Measurements from ENCODE around the gene C17orf114.

Gene C17orf114

GRCh38 chr17:4833178-4833940, 31.2 kb upstream of the C17orf114 start, which contains the start of gene MINK1:
Gene MINK1 (plus strand): TSS chr17:4833340. CDS start chr17:4833584, 244 bp downstream.
- POLR2A ChIA-PET: interaction anchor here (0.6 to 0.7 kb wide), 2 partner anchors 38 to 43 kb away, joined by 3 read pairs; partner anchors contain the start of gene PSMB6
- CTCF ChIA-PET: interaction anchor here (0.8 to 1.3 kb wide), 3 partner anchors 9 to 118 kb away, joined by 3 to 4 read pairs (median 4); no protein-coding TSS in a partner anchor

- ChIA-PET POLR2A (interaction anchor here (0.6 to 0.7 kb wide), 2 partner anchors 37 to 43 kb away, joined by 3 read pairs; partner anchors contain the start of gene PSMB6), CTCF (interaction anchor here (1.0 kb wide), 1 partner anchor 118 kb away, joined by 3 read pairs; no protein-coding TSS in a partner anchor)
These were observed 30.7 kb upstream of the C17orf114 start for GRCh38 chr17:4832829-4833177.

- POLR2A ChIA-PET: no interaction called here
These were observed 25.3 kb upstream of the C17orf114 start for GRCh38 chr17:4827399-4827798.

GRCh38 chr17:4823373-4824089, 21.4 kb upstream of the C17orf114 start:
- POLR2A ChIA-PET: no interaction called here
- CTCF ChIA-PET: interaction anchor here (1.4 kb wide), 1 partner anchor 208 kb away, joined by 3 read pairs; no protein-coding TSS in a partner anchor

More at GRCh38 chr17:4827399-4827798, 25.3 kb upstream of the C17orf114 start:
- CTCF ChIA-PET: interaction anchor here (0.6 kb wide), 1 partner anchor 30 kb away, joined by 3 read pairs; no protein-coding TSS in a partner anchor

GRCh38 chr17:4822835-4823234, 20.7 kb upstream of the C17orf114 start:
- ChIA-PET CTCF (no interaction called here), POLR2A (no interaction called here)

- ChIA-PET CTCF (no interaction called here), POLR2A (no interaction called here)
These were observed 16.1 kb upstream of the C17orf114 start for GRCh38 chr17:4818276-4818675.

- ChIA-PET POLR2A (no interaction called here), CTCF (no interaction called here)
These were observed 14.7 kb upstream of the C17orf114 start for GRCh38 chr17:4816826-4817225.

- ChIA-PET POLR2A (no interaction called here), CTCF (no interaction called here)
These were observed 13.0 kb upstream of the C17orf114 start for GRCh38 chr17:4815043-4815675.

GRCh38 chr17:4812690-4813089, 10.6 kb upstream of the C17orf114 start:
- POLR2A ChIA-PET: no interaction called here
- CTCF ChIA-PET: no interaction called here

GRCh38 chr17:4811471-4811870, 9.3 kb upstream of the C17orf114 start:
- POLR2A ChIA-PET: no interaction called here
- CTCF ChIA-PET: no interaction called here

GRCh38 chr17:4810696-4811290, 8.7 kb upstream of the C17orf114 start:
- ChIA-PET CTCF (no interaction called here), POLR2A (no interaction called here)

GRCh38 chr17:4808378-4808767, 6.2 kb upstream of the C17orf114 start:
- ChIA-PET POLR2A (no interaction called here), CTCF (interaction anchor here (1.2 to 3.9 kb wide), 2 partner anchors 19 to 79 kb away, joined by 3 to 16 read pairs; partner anchors contain the start of gene GLTPD2)

- ChIA-PET POLR2A (interaction anchor here (0.8 to 1.7 kb wide), 2 partner anchors 12 to 18 kb away, joined by 3 to 8 read pairs; partner anchors contain the start of gene PSMB6), CTCF (interaction anchor here (1.1 to 3.9 kb wide), 3 partner anchors 18 to 92 kb away, joined by 3 to 16 read pairs (median 3); partner anchors contain the start of genes C17orf107 and GLTPD2)
These were observed 5.7 kb upstream of the C17orf114 start for GRCh38 chr17:4807605-4808377.

GRCh38 chr17:4806777-4807604, 4.9 kb upstream of the C17orf114 start, which contains the start of gene PLD2:
Gene PLD2 (plus strand): TSS chr17:4807152. CDS start chr17:4807773, 621 bp downstream.
- POLR2A ChIA-PET: interaction anchor here (0.8 to 1.7 kb wide), 3 partner anchors 11 to 31 kb away, joined by 3 to 8 read pairs (median 7); partner anchors contain the start of gene PSMB6
- CTCF ChIA-PET: interaction anchor here (1.1 to 3.9 kb wide), 3 partner anchors 18 to 93 kb away, joined by 3 to 16 read pairs (median 3); partner anchors contain the start of genes C17orf107 and GLTPD2

GRCh38 chr17:4806456-4806776, 4.3 kb upstream of the C17orf114 start:
- ChIA-PET CTCF (interaction anchor here (3.9 kb wide), 1 partner anchor 17 kb away, joined by 16 read pairs; the partner anchor contains the start of gene GLTPD2), POLR2A (interaction anchor here (0.9 to 1.7 kb wide), 2 partner anchors 16 to 32 kb away, joined by 7 to 8 read pairs; no protein-coding TSS in a partner anchor)

- CTCF ChIA-PET: interaction anchor here (2.1 kb wide), 1 partner anchor 11 kb away, joined by 5 read pairs; no protein-coding TSS in a partner anchor
- POLR2A ChIA-PET: no interaction called here
These were observed 1.5 kb downstream of the C17orf114 start for GRCh38 chr17:4800462-4801196.

- CTCF ChIA-PET: interaction anchor here (0.5 to 1.6 kb wide), 6 partner anchors 13 to 230 kb away, joined by 3 to 6 read pairs (median 3); partner anchors contain the start of gene CHRNE
- POLR2A ChIA-PET: interaction anchor here (0.6 kb wide), 1 partner anchor 1000 kb away, joined by 4 read pairs; no protein-coding TSS in a partner anchor
These were observed 5.6 kb downstream of the C17orf114 start for GRCh38 chr17:4796552-4796920.

Measured in activated CD8-positive, alpha-beta memory T cell treated with anti-CD3 and anti-CD28 coated beads for 36 hours (primary cell).